ENCODE results near the gene PHLDB1.
A peak's percentile ranks its signal among the peaks of the same experiment; 100 is the strongest.

PHLDB1 gene

GRCh38 chr11:118657709-118658428 is 50.5 kb downstream of the PHLDB1 start:
- no peak for TF ChIP-seq CTCF (IDR thresholded peaks at IDR 0.05; ENCODE audit: low read depth, low read length)
- no peak overlapping the region for H3K4me3 ChIP-seq (ENCODE audit: low read depth, low read length)

- no peak for TF ChIP-seq CTCF (IDR thresholded peaks at IDR 0.05; ENCODE audit: low read depth, low read length)
- H3K4me3 ChIP-seq (ENCODE audit: low read depth, low read length): no peak overlapping the region
Measured at GRCh38 chr11:118658429-118659313, 51.3 kb downstream of the PHLDB1 start.

GRCh38 chr11:118659314-118659952 is 52.0 kb downstream of the PHLDB1 start:
- peak; percentile 96 for TF ChIP-seq CTCF (IDR thresholded peaks at IDR 0.05; ENCODE audit: low read depth, low read length)
- H3K4me3 ChIP-seq (ENCODE audit: low read depth, low read length): no peak overlapping the region

GRCh38 chr11:118659953-118660680 is 52.7 kb downstream of the PHLDB1 start:
- H3K4me3 ChIP-seq (ENCODE audit: low read depth, low read length): no peak overlapping the region
- TF ChIP-seq CTCF (IDR thresholded peaks at IDR 0.05; ENCODE audit: low read depth, low read length): no peak

GRCh38 chr11:118660681-118661424 is 53.4 kb downstream of the PHLDB1 start:
- no peak overlapping the region for H3K4me3 ChIP-seq (ENCODE audit: low read depth, low read length)
- no peak for TF ChIP-seq CTCF (IDR thresholded peaks at IDR 0.05; ENCODE audit: low read depth, low read length)

- no peak for TF ChIP-seq CTCF (IDR thresholded peaks at IDR 0.05; ENCODE audit: low read depth, low read length)
- no peak overlapping the region for H3K4me3 ChIP-seq (ENCODE audit: low read depth, low read length)
Measured at GRCh38 chr11:118661425-118662301, 54.2 kb downstream of the PHLDB1 start.
